Measurements from ENCODE around the gene FUT1. TPM values are rescaled to one million over a fixed set of nuclear protein-coding genes. Genes with fewer than 3 reads are reported as not detected.

Gene FUT1
- total and polyA plus RNA-seq, 4 experiments from 2014 or later, result 0.11 to 0.32 (median 0.22) TPM; not detected in 1

GRCh38 chr19:48734625-48735024, 17.8 kb downstream of the FUT1 start:
- ChIA-PET POLR2A (ENCODE audit: partially characterized antibody) (no interaction called here), CTCF (ENCODE audit: partially characterized antibody) (interaction anchor here (1.3 kb wide), 1 partner anchor 10 kb away, joined by 8 read pairs; no protein-coding TSS in a partner anchor)
- peaks cover 0 to 2% (median 0%) of the 10 kb centered on the region in 8 donors for H3K9me3 Mint-ChIP-seq
- Histone ChIP-seq H3K27ac (ENCODE audit: low read depth, low read length) (no peak overlapping the region), H3K4me1 (ENCODE audit: insufficient read depth, low read length) (peaks cover 10% of the 10 kb centered on the region), H3K27me3 (ENCODE audit: insufficient read depth, low read length) (no peaks in the 10 kb centered on the region), H3K4me3 (ENCODE audit: low read length in 2 of 2) (no peak overlapping the region), H3K9me3 (ENCODE audit: control insufficient read depth in 1 of 2, low read length in 2 of 2) (no peaks in the 10 kb centered on the region), H3K36me3 (ENCODE audit: insufficient read depth, low read length) (no peaks in the 10 kb centered on the region)
- intact Hi-C loops (cut with micrococcal nuclease), result no loop called here
- DNase-seq, result no peak
- H3K36me3 Mint-ChIP-seq, result no peaks in the 10 kb centered on the region
- H3K4me1 Mint-ChIP-seq, result peaks cover 0 to 7% (median 4%) of the 10 kb centered on the region in 4 donors
- no peak overlapping the region for H3K4me3 Mint-ChIP-seq
- no peaks in the 10 kb centered on the region for H3K27me3 Mint-ChIP-seq
- no peak overlapping the region for H3K27ac Mint-ChIP-seq

DNA sequence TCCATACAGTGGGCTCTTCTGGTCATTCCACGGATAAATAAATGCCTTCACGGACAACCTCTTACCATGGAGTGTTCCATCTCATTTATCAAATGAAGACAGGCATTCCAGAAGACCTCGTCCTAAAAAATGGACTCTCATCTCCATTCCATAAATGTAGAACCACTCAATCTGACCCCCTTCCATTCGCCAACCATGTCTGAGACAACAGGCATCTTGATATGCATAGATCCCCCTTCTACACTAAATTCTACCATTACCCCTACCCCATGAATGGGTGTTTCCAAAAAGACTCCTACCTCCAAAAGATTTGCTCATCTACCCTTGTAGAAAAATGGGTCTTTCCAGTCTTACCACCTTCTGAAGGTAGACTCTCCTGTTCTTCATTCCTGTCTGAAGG, 21.0 kb downstream of the FUT1 start:
- Mint-ChIP-seq H3K4me3 (no peak overlapping the region), H3K36me3 (peaks cover under 1 to 7% of the 10 kb centered on the region in 2 donors), H3K27ac (no peak overlapping the region), H3K27me3 (no peaks in the 10 kb centered on the region), H3K9me3 (peaks cover 0 to 4% (median 2%) of the 10 kb centered on the region in 8 donors), H3K4me1 (peaks cover 3 to 11% (median 5%) of the 10 kb centered on the region in 4 donors)
- Histone ChIP-seq H3K27me3 (ENCODE audit: insufficient read depth, low read length) (no peaks in the 10 kb centered on the region), H3K4me3 (ENCODE audit: low read length in 2 of 2) (no peak overlapping the region), H3K27ac (ENCODE audit: low read depth, low read length) (no peak overlapping the region), H3K4me1 (ENCODE audit: insufficient read depth, low read length) (peaks cover 8% of the 10 kb centered on the region), H3K36me3 (ENCODE audit: insufficient read depth, low read length) (no peaks in the 10 kb centered on the region), H3K9me3 (ENCODE audit: control insufficient read depth in 1 of 2, low read length in 2 of 2) (no peaks in the 10 kb centered on the region)
- intact Hi-C loops (cut with micrococcal nuclease), result no loop called here
- DNase-seq, result no peak
- ChIA-PET POLR2A (ENCODE audit: partially characterized antibody) (interaction anchor here (1.1 kb wide), 1 partner anchor 17 kb away, joined by 4 read pairs; no protein-coding TSS in a partner anchor), CTCF (ENCODE audit: partially characterized antibody) (no interaction called here)

DNA sequence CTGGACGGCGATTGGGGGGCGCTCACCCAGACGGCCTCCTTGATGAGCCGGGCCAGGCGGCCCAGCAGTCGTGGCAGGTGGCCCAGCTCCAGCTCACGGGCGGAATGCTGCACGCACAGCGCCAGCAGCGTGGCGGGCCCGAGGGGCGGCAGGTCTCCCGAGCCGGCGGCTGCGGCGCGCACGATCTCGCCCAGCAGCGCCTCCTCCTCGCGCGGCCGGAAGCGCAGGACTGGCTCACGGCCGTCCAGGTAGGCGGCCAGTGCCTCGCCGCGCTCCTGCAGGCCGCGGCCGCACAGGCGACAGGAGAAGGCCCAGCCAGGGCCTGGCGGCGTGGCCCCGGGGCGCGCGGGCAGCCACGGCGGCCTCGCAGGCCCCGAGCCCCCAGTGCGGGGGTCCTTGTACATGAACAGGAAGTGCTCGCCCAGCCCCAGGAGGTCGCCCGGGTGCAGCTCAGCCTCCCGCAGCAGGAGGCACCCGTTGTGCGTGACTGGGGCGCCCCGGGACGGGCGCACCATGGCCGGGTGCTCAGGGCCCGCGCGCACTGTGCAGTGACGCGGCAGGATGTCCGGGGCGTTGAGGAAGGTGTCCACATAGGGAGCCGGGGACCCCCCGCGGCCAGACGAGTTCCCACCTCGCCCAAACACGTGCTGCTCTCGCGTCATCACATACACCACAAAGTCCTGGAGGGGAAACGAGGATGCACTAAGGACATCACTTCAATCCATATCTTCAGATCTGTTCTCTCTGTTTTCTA, 23.4 kb downstream of the FUT1 start:
- Mint-ChIP-seq H3K4me1 (peaks cover 15 to 30% (median 19%) of the 10 kb centered on the region in 4 donors), H3K9me3 (peaks cover 0 to 14% (median 11%) of the 10 kb centered on the region in 8 donors), H3K4me3 (peak overlapping the region in 1 of 8 donors; percentile 46), H3K36me3 (peaks cover 6 to 17% of the 10 kb centered on the region in 2 donors), H3K27me3 (no peaks in the 10 kb centered on the region), H3K27ac (no peak overlapping the region)
- no peaks in the 10 kb centered on the region for H3K27me3 ChIP-seq (ENCODE audit: insufficient read depth, low read length)
- ChIA-PET CTCF (ENCODE audit: partially characterized antibody) (interaction anchor here (0.6 kb wide), 1 partner anchor 200 kb away, joined by 3 read pairs; no protein-coding TSS in a partner anchor), POLR2A (ENCODE audit: partially characterized antibody) (interaction anchor here (5.5 kb wide), 1 partner anchor 10 kb away, joined by 37 read pairs; no protein-coding TSS in a partner anchor)
- no peaks in the 10 kb centered on the region for H3K36me3 ChIP-seq (ENCODE audit: insufficient read depth, low read length)
- H3K27ac ChIP-seq (ENCODE audit: low read depth, low read length), result no peak overlapping the region
- no peak for DNase-seq
- H3K4me1 ChIP-seq (ENCODE audit: insufficient read depth, low read length), result peaks cover 25% of the 10 kb centered on the region
- H3K4me3 ChIP-seq (ENCODE audit: low read length in 2 of 2), result no peak overlapping the region
- intact Hi-C loops (cut with micrococcal nuclease), result no loop called here
- no peaks in the 10 kb centered on the region for H3K9me3 ChIP-seq (ENCODE audit: control insufficient read depth in 1 of 2, low read length in 2 of 2)

DNA sequence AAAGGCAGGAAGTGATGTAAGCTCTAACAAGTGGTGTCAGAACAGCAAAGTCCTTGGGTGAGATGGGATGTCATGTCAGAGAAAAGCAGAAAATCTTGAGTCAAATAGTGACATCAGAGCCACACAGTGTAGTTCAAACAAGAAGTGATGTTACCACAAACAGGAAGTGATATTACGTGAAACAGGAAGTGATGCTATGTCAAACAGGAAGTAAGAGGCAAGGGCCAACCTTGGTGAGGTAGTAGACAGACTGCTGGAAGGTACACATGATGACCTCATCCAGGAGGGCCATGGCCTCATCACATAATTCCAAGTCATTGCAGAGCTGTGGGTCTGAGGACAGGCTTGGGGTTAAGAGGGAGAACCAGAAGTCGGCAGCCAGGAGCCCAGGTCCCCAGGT, 25.9 kb downstream of the FUT1 start:
- Mint-ChIP-seq H3K36me3 (peaks cover 6 to 17% of the 10 kb centered on the region in 2 donors), H3K27ac (peak overlapping the region; percentile 69 to 96 (median 94)), H3K9me3 (peaks cover 0 to 14% (median 11%) of the 10 kb centered on the region in 8 donors), H3K27me3 (no peaks in the 10 kb centered on the region), H3K4me3 (peak overlapping the region; percentile 4 to 45 (median 31)), H3K4me1 (peaks cover 15 to 33% (median 21%) of the 10 kb centered on the region in 4 donors)
- peaks cover 27% of the 10 kb centered on the region for H3K4me1 ChIP-seq (ENCODE audit: insufficient read depth, low read length)
- H3K4me3 ChIP-seq (ENCODE audit: low read length in 2 of 2), result peak overlapping the region in 1 of 2 donors; percentile 10
- H3K36me3 ChIP-seq (ENCODE audit: insufficient read depth, low read length), result no peaks in the 10 kb centered on the region
- ChIA-PET POLR2A (ENCODE audit: partially characterized antibody) (interaction anchor here (1.0 to 5.5 kb wide), 6 partner anchors 10 to 267 kb away, joined by 3 to 37 read pairs (median 6); partner anchors contain the start of genes DBP, GYS1 and RUVBL2), CTCF (ENCODE audit: partially characterized antibody) (interaction anchor here (2.4 kb wide), 1 partner anchor 12 kb away, joined by 12 read pairs; no protein-coding TSS in a partner anchor)
- peak; percentile 39 to 73 (median 68) for DNase-seq
- no peak overlapping the region for H3K27ac ChIP-seq (ENCODE audit: low read depth, low read length)
- H3K27me3 ChIP-seq (ENCODE audit: insufficient read depth, low read length), result no peaks in the 10 kb centered on the region
- intact Hi-C loops (cut with micrococcal nuclease), result no loop called here
- H3K9me3 ChIP-seq (ENCODE audit: control insufficient read depth in 1 of 2, low read length in 2 of 2), result no peaks in the 10 kb centered on the region

GRCh38 chr19:48724796-48725753, 27.4 kb downstream of the FUT1 start:
- Histone ChIP-seq H3K4me1 (ENCODE audit: insufficient read depth, low read length) (peaks cover 33% of the 10 kb centered on the region), H3K27ac (ENCODE audit: low read depth, low read length) (peak overlapping the region; percentile 20), H3K9me3 (ENCODE audit: control insufficient read depth in 1 of 2, low read length in 2 of 2) (no peaks in the 10 kb centered on the region), H3K27me3 (ENCODE audit: insufficient read depth, low read length) (no peaks in the 10 kb centered on the region), H3K36me3 (ENCODE audit: insufficient read depth, low read length) (no peaks in the 10 kb centered on the region), H3K4me3 (ENCODE audit: low read length in 2 of 2) (no peak overlapping the region)
- CTCF ChIA-PET (ENCODE audit: partially characterized antibody), result interaction anchor here (0.8 to 2.3 kb wide), 7 partner anchors 10 to 268 kb away, joined by 3 to 12 read pairs (median 5); partner anchors contain the start of genes CA11, GYS1 and RUVBL2
- POLR2A ChIA-PET (ENCODE audit: partially characterized antibody), result interaction anchor here (0.6 to 5.5 kb wide), 10 partner anchors 9 to 268 kb away, joined by 3 to 37 read pairs (median 4); partner anchors contain the start of genes CA11, DBP and RUVBL2
- peaks cover 22 to 47% (median 30%) of the 10 kb centered on the region in 4 donors for H3K4me1 Mint-ChIP-seq
- intact Hi-C loops (cut with micrococcal nuclease), result loop anchor here (1.0 kb wide), 1 partner anchor 11 kb away; no protein-coding TSS in a partner anchor
- H3K4me3 Mint-ChIP-seq, result peak overlapping the region in 6 of 8 donors; percentile 25 to 81 (median 67)
- DNase-seq, result peak; percentile 63 to 68 (median 65)
- peaks cover 0 to 14% (median 11%) of the 10 kb centered on the region in 8 donors for H3K9me3 Mint-ChIP-seq
- peak overlapping the region; percentile 91 to 95 (median 92) for H3K27ac Mint-ChIP-seq
- H3K27me3 Mint-ChIP-seq, result no peaks in the 10 kb centered on the region
- peaks cover 9 to 17% of the 10 kb centered on the region in 2 donors for H3K36me3 Mint-ChIP-seq

GRCh38 chr19:48722196-48722708, 30.2 kb downstream of the FUT1 start:
- H3K4me1 ChIP-seq (ENCODE audit: insufficient read depth, low read length), result peaks cover 33% of the 10 kb centered on the region
- no peaks in the 10 kb centered on the region for H3K36me3 ChIP-seq (ENCODE audit: insufficient read depth, low read length)
- DNase-seq, result no peak
- peaks cover 21 to 46% (median 32%) of the 10 kb centered on the region in 4 donors for H3K4me1 Mint-ChIP-seq
- ChIA-PET POLR2A (ENCODE audit: partially characterized antibody) (interaction anchor here (1.7 to 1.9 kb wide), 2 partner anchors 91 to 272 kb away, joined by 4 read pairs; partner anchors contain the start of gene RUVBL2), CTCF (ENCODE audit: partially characterized antibody) (interaction anchor here (0.7 to 1.9 kb wide), 3 partner anchors 17 to 364 kb away, joined by 3 to 5 read pairs (median 4); no protein-coding TSS in a partner anchor)
- H3K27ac Mint-ChIP-seq, result peak overlapping the region in 1 of 7 donors; percentile 80
- H3K27ac ChIP-seq (ENCODE audit: low read depth, low read length), result no peak overlapping the region
- H3K27me3 ChIP-seq (ENCODE audit: insufficient read depth, low read length), result no peaks in the 10 kb centered on the region
- peaks cover 0 to 14% (median 10%) of the 10 kb centered on the region in 8 donors for H3K9me3 Mint-ChIP-seq
- H3K4me3 ChIP-seq (ENCODE audit: low read length in 2 of 2), result no peak overlapping the region
- intact Hi-C loops (cut with micrococcal nuclease), result no loop called here
- no peaks in the 10 kb centered on the region for H3K27me3 Mint-ChIP-seq
- H3K9me3 ChIP-seq (ENCODE audit: control insufficient read depth in 1 of 2, low read length in 2 of 2), result no peaks in the 10 kb centered on the region
- peaks cover 9 to 14% of the 10 kb centered on the region in 2 donors for H3K36me3 Mint-ChIP-seq
- peak overlapping the region in 4 of 8 donors; percentile 7 to 36 (median 18) for H3K4me3 Mint-ChIP-seq

Measured in CD4-positive, alpha-beta memory T cell (primary cell).